ENCODE data around the gene ERC2. TPM values are rescaled to one million over a fixed set of nuclear protein-coding genes. Genes with fewer than 3 reads are reported as not detected.
A peak's percentile ranks its signal among the peaks of the same experiment; 100 is the strongest.

ERC2 gene
- total RNA-seq, 4 donors from 2014 or later = 5.3 to 8.8 (median 7.8) TPM

DNA sequence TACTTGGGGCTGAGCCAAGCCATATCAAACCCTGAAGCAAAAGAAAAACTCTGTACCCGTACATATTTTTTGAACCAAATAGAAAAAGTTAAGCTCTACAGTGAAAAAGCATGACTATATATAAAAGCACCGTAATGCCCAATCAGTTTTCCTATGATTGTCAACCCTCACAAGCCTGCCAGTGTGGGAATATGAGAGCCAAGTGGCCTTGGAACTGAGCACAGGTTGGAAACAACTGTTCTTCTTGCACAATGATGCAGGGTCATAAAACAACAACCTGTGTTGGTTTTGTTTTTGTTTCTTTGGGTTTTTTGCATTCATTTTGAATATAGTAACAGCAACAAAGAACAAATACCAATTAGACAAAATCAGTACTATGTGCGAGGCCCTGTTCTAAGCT lies 3.5 kb upstream of the ERC2 start:
- Histone ChIP-seq H3K27ac (no peak overlapping the region), H3K27me3 (no peaks in the 10 kb centered on the region), H3K36me3 (no peaks in the 10 kb centered on the region), H3K9me3 (no peaks in the 10 kb centered on the region), H3K4me3 (replicated peaks in 1 of 3) (no peak overlapping the region), H3K4me1 (no peaks in the 10 kb centered on the region)
- 91 to 92% methylated on average over 3 of the region's 3 CpGs for WGBS, 2 donors
- TF ChIP-seq, protein P1, sequence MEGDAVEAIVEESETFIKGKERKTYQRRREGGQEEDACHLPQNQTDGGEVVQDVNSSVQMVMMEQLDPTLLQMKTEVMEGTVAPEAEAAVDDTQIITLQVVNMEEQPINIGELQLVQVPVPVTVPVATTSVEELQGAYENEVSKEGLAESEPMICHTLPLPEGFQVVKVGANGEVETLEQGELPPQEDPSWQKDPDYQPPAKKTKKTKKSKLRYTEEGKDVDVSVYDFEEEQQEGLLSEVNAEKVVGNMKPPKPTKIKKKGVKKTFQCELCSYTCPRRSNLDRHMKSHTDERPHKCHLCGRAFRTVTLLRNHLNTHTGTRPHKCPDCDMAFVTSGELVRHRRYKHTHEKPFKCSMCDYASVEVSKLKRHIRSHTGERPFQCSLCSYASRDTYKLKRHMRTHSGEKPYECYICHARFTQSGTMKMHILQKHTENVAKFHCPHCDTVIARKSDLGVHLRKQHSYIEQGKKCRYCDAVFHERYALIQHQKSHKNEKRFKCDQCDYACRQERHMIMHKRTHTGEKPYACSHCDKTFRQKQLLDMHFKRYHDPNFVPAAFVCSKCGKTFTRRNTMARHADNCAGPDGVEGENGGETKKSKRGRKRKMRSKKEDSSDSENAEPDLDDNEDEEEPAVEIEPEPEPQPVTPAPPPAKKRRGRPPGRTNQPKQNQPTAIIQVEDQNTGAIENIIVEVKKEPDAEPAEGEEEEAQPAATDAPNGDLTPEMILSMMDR (IDR thresholded peaks at IDR 0.05) = no peak
- no peak for TF ChIP-seq POLR2A (IDR thresholded peaks at IDR 0.05)
- intact Hi-C loops (cut with DNase I) = no loop called here
- no peak for DNase-seq

GRCh38 chr3:56469141-56469540 lies 874 bp upstream of the ERC2 start:
- DNase-seq = no peak
- Histone ChIP-seq H3K4me3 (replicated peaks in 1 of 3) (no peak overlapping the region), H3K4me1 (no peaks in the 10 kb centered on the region), H3K27ac (no peak overlapping the region), H3K9me3 (no peaks in the 10 kb centered on the region), H3K36me3 (no peaks in the 10 kb centered on the region), H3K27me3 (no peaks in the 10 kb centered on the region)
- TF ChIP-seq, protein P1 (IDR thresholded peaks at IDR 0.05) = no peak
- TF ChIP-seq POLR2A (IDR thresholded peaks at IDR 0.05) = no peak
- intact Hi-C loops (cut with DNase I) = no loop called here
- WGBS, 2 donors = 87 to 91% methylated on average over 3 of the region's 3 CpGs

- H3K27me3 ChIP-seq = no peaks in the 10 kb centered on the region
- H3K4me1 ChIP-seq = no peaks in the 10 kb centered on the region
- DNase-seq = peak; percentile 8 to 18
- no peaks in the 10 kb centered on the region for H3K36me3 ChIP-seq
- H3K27ac ChIP-seq = no peak overlapping the region
- TF ChIP-seq, protein P1 (IDR thresholded peaks at IDR 0.05) = no peak
- no peak for TF ChIP-seq POLR2A (IDR thresholded peaks at IDR 0.05)
- 0 to 5% methylated on average over 14 to 19 of the region's 28 CpGs for WGBS, 2 donors
- intact Hi-C loops (cut with DNase I) = no loop called here
- peak overlapping the region in 2 of 3 donors; percentile 34 to 37 for H3K4me3 ChIP-seq (replicated peaks in 1 of 3)
- H3K9me3 ChIP-seq = no peaks in the 10 kb centered on the region
These were observed 475 bp downstream of the ERC2 start for GRCh38 chr3:56467801-56468183.

GRCh38 chr3:56467108-56467507 lies 1.2 kb downstream of the ERC2 start:
- intact Hi-C loops (cut with DNase I) = no loop called here
- peak; percentile 89 to 91 for DNase-seq

GRCh38 chr3:56459719-56460118 lies 8.5 kb downstream of the ERC2 start:
- no peak for TF ChIP-seq POLR2A (IDR thresholded peaks at IDR 0.05)
- TF ChIP-seq, protein P1 (IDR thresholded peaks at IDR 0.05) = no peak
- H3K9me3 ChIP-seq = no peaks in the 10 kb centered on the region
- no peaks in the 10 kb centered on the region for H3K27me3 ChIP-seq
- WGBS, 2 donors = 14 to 32% methylated on average over 3 of the region's 3 CpGs
- H3K27ac ChIP-seq = no peak overlapping the region
- no peak overlapping the region for H3K4me3 ChIP-seq (replicated peaks in 1 of 3)
- DNase-seq = peak; percentile 12 to 18
- no peaks in the 10 kb centered on the region for H3K36me3 ChIP-seq
- H3K4me1 ChIP-seq = no peaks in the 10 kb centered on the region
- intact Hi-C loops (cut with DNase I) = no loop called here

More at GRCh38 chr3:56467108-56467507, 1.2 kb downstream of the ERC2 start:
- Histone ChIP-seq H3K4me3 (replicated peaks in 1 of 3) (peak overlapping the region in 2 of 3 donors; percentile 34 to 37), H3K27me3 (no peaks in the 10 kb centered on the region), H3K27ac (no peak overlapping the region), H3K4me1 (no peaks in the 10 kb centered on the region), H3K9me3 (no peaks in the 10 kb centered on the region), H3K36me3 (no peaks in the 10 kb centered on the region)
- TF ChIP-seq, protein P1 (IDR thresholded peaks at IDR 0.05) = no peak
- peak in 1 of 2 donors; percentile 17 for TF ChIP-seq POLR2A (IDR thresholded peaks at IDR 0.05)
- 1 to 5% methylated on average over 14 of the region's 14 CpGs for WGBS, 2 donors
